ENCODE results near the gene PARD3. TPM values are rescaled to one million over a fixed set of nuclear protein-coding genes. Genes with fewer than 3 reads are reported as not detected.
"Not testable (repeated sequence)": the region's sequence is repeated elsewhere in the genome, so short reads cannot be mapped to it uniquely, and the experiment has no call there.

Gene PARD3
- total RNA-seq, 1 experiment from 2014 or later, result 46.3 TPM

GRCh38 chr10:34074051-34074450, 741.0 kb downstream of the PARD3 start:
- Histone ChIP-seq H2AFZ (ENCODE audit: low read depth, low read length, poor library complexity, severe bottlenecking) (no peak overlapping the region), H4K20me1 (ENCODE audit: insufficient read depth) (no peaks in the 10 kb centered on the region), H3K79me2 (ENCODE audit: insufficient read depth, low read length) (no peaks in the 10 kb centered on the region), H3K9ac (ENCODE audit: low read length) (no peak overlapping the region), H3K4me2 (ENCODE audit: low read length) (no peak overlapping the region), H3K36me3 (ENCODE audit: control insufficient read depth in 1 of 2, insufficient read depth in 2 of 2, low read length in 2 of 2) (no peaks in the 10 kb centered on the region), H3K9me3 (ENCODE audit: control insufficient read depth in 1 of 2, insufficient read depth in 1 of 2, low read depth in 1 of 2, low read length in 2 of 2) (no peaks in the 10 kb centered on the region), H3K27me3 (ENCODE audit: insufficient read depth, low read length) (no peaks in the 10 kb centered on the region), H3K27ac (ENCODE audit: low read depth, low read length) (no peak overlapping the region), H3K9me2 (ENCODE audit: insufficient read depth) (no peaks in the 10 kb centered on the region), H3K4me3 (replicated peaks in 1 of 2; ENCODE audit: low read depth in 1 of 2, low read length in 2 of 2) (no peak overlapping the region), H3K4me1 (ENCODE audit: control insufficient read depth in 1 of 2, insufficient read depth in 2 of 2, low read length in 2 of 2) (no peaks in the 10 kb centered on the region)
- no peak for DNase-seq (ENCODE audit: low read depth, low spot score)
- POLR2A ChIA-PET, result no interaction called here
- no TSS peak for BruUV-seq (replicated peaks)
- intact Hi-C loops (cut with micrococcal nuclease), result no loop called here
- RAD21 ChIA-PET (ENCODE audit: low non-redundant PET in 1 of 2, low total read pairs in 2 of 2, uncharacterized antibody in 2 of 2, unreplicated experiment in 2 of 2), result no interaction called here
- no peak for ATAC-seq
- CTCF ChIA-PET, result no interaction called here
- no peak for TF ChIP-seq JUND (IDR thresholded peaks at IDR 0.05)
- no peak for TF ChIP-seq EZH2 (IDR thresholded peaks at IDR 0.05)
- TF ChIP-seq RAD21 (IDR thresholded peaks at IDR 0.05; ENCODE audit: low read depth), result no peak
- TF ChIP-seq ZBTB33 (IDR thresholded peaks at IDR 0.05; ENCODE audit: extremely low read depth, insufficient replicate concordance, low read length), result no peak
- TF ChIP-seq CTCF (IDR thresholded peaks at IDR 0.05 in 2 of 3, conservative IDR thresholded peaks at IDR 0.05 in 1 of 3; ENCODE audit: borderline replicate concordance in 1 of 3, insufficient read depth in 1 of 3, low read depth in 2 of 3, low read length in 2 of 3), result no peak
- TF ChIP-seq YY1 (IDR thresholded peaks at IDR 0.05; ENCODE audit: extremely low read depth, insufficient replicate concordance, low read depth, low read length), result no peak
- TF ChIP-seq POLR2A (IDR thresholded peaks at IDR 0.05; ENCODE audit: borderline replicate concordance, extremely low read depth, insufficient read depth, insufficient read length), result no peak
- TF ChIP-seq SP1 (IDR thresholded peaks at IDR 0.05; ENCODE audit: low read depth), result no peak
- no peak for TF ChIP-seq SRF (IDR thresholded peaks at IDR 0.05; ENCODE audit: low read depth)
- TF ChIP-seq TCF7L2 (IDR thresholded peaks at IDR 0.05; ENCODE audit: borderline replicate concordance, extremely low read depth, insufficient read depth, insufficient read length), result no peak
- no peak for TF ChIP-seq CBX3 (IDR thresholded peaks at IDR 0.05; ENCODE audit: low read depth)
- TF ChIP-seq POLR2AphosphoS5 (IDR thresholded peaks at IDR 0.05; ENCODE audit: low read depth, low read length), result no peak
- TF ChIP-seq CEBPB (IDR thresholded peaks at IDR 0.05; ENCODE audit: low read depth), result no peak
- TF ChIP-seq, protein P1, sequence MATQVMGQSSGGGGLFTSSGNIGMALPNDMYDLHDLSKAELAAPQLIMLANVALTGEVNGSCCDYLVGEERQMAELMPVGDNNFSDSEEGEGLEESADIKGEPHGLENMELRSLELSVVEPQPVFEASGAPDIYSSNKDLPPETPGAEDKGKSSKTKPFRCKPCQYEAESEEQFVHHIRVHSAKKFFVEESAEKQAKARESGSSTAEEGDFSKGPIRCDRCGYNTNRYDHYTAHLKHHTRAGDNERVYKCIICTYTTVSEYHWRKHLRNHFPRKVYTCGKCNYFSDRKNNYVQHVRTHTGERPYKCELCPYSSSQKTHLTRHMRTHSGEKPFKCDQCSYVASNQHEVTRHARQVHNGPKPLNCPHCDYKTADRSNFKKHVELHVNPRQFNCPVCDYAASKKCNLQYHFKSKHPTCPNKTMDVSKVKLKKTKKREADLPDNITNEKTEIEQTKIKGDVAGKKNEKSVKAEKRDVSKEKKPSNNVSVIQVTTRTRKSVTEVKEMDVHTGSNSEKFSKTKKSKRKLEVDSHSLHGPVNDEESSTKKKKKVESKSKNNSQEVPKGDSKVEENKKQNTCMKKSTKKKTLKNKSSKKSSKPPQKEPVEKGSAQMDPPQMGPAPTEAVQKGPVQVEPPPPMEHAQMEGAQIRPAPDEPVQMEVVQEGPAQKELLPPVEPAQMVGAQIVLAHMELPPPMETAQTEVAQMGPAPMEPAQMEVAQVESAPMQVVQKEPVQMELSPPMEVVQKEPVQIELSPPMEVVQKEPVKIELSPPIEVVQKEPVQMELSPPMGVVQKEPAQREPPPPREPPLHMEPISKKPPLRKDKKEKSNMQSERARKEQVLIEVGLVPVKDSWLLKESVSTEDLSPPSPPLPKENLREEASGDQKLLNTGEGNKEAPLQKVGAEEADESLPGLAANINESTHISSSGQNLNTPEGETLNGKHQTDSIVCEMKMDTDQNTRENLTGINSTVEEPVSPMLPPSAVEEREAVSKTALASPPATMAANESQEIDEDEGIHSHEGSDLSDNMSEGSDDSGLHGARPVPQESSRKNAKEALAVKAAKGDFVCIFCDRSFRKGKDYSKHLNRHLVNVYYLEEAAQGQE (IDR thresholded peaks at IDR 0.05; ENCODE audit: low read depth), result no peak
- TF ChIP-seq ELF1 (IDR thresholded peaks at IDR 0.05; ENCODE audit: borderline replicate concordance, low read depth), result no peak

- H3K9ac ChIP-seq (ENCODE audit: low read length); H3K27ac ChIP-seq (ENCODE audit: low read depth, low read length); H3K4me1 ChIP-seq (ENCODE audit: control insufficient read depth in 1 of 2, insufficient read depth in 2 of 2, low read length in 2 of 2); H3K36me3 ChIP-seq (ENCODE audit: control insufficient read depth in 1 of 2, insufficient read depth in 2 of 2, low read length in 2 of 2); DNase-seq (ENCODE audit: low read depth, low spot score); BruUV-seq (replicated peaks); H3K9me2 ChIP-seq (ENCODE audit: insufficient read depth); ATAC-seq; RAD21 ChIA-PET (ENCODE audit: low non-redundant PET in 1 of 2, low total read pairs in 2 of 2, uncharacterized antibody in 2 of 2, unreplicated experiment in 2 of 2); POLR2A ChIA-PET; H3K79me2 ChIP-seq (ENCODE audit: insufficient read depth, low read length); H3K9me3 ChIP-seq (ENCODE audit: control insufficient read depth in 1 of 2, insufficient read depth in 1 of 2, low read depth in 1 of 2, low read length in 2 of 2); H3K4me3 ChIP-seq (replicated peaks in 1 of 2; ENCODE audit: low read depth in 1 of 2, low read length in 2 of 2); intact Hi-C loops (cut with micrococcal nuclease); H4K20me1 ChIP-seq (ENCODE audit: insufficient read depth); H3K4me2 ChIP-seq (ENCODE audit: low read length); CTCF ChIA-PET; H2AFZ ChIP-seq (ENCODE audit: low read depth, low read length, poor library complexity, severe bottlenecking); H3K27me3 ChIP-seq (ENCODE audit: insufficient read depth, low read length): not testable (repeated sequence)
Measured at GRCh38 chr10:34067741-34068140, 747.4 kb downstream of the PARD3 start.

Measured in HCT116 (cell line).